Jurkat, Clone E6-1 (cell line): ENCODE results near the gene CST9L.

Source experiments
- DNase-seq: peaks from one replicate; pipeline ENCODE4 v3.0.0-alpha.2; 2011; ENCODE audit warnings: low read depth, low spot score
- H3K4me3 ChIP-seq: 2 replicates; pipeline ENCODE4 v1.5.1; 2011; ENCODE audit warnings: mild to moderate bottlenecking, low read length, control low read depth, moderate library complexity

Gene CST9L

GRCh38 chr20:23526850-23527249 is 41.4 kb downstream of the CST9L start:
- no peak overlapping the region for H3K4me3 ChIP-seq
- DNase-seq, result no peak

GRCh38 chr20:23524146-23524545 is 44.1 kb downstream of the CST9L start:
- no peak for DNase-seq
- H3K4me3 ChIP-seq, result no peak overlapping the region

DNA sequence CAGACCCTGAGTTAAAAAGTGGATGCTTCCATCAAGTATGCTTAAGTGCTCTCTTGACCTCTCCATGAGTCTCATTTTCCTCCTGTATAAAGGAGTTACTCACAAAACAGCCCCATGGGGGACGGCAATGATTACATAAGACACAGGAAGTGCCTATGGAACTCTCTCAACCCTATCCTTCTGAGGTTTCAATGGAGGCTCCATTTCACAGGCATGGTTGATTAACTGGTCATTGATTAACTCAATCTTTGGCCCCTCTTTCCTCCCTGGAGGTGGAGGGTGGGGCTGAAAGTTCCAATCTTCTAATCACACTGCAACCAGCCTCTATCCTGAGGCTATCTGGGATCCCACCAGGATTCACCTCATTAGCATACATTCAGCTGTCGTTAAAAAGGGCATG is 48.1 kb downstream of the CST9L start:
- no peak overlapping the region for H3K4me3 ChIP-seq
- no peak for DNase-seq

- H3K4me3 ChIP-seq, result no peak overlapping the region
Observed at GRCh38 chr20:23519556-23519955, 48.7 kb downstream of the CST9L start.

DNA sequence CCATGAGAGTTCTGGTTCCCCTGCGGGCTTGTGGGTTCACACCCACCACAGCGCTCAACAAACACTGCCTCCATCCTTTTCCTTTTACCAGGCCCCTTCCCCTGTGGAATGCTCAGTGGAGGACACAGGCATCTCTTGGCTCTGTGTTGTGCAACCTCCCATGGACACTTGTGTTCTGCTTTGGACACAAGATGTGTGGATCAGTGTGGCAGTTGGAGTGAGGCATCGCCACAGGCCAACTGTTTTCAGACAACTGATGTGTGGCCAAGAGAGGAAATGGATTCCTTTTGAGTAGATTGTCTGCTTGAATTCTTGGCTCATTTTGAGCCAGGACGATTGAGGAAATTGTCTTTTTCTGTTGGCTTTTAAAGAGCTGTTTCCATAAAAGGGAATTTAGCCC is 50.6 kb downstream of the CST9L start:
- no peak for DNase-seq

More at GRCh38 chr20:23519556-23519955, 48.7 kb downstream of the CST9L start:
- DNase-seq, result no peak

DNA sequence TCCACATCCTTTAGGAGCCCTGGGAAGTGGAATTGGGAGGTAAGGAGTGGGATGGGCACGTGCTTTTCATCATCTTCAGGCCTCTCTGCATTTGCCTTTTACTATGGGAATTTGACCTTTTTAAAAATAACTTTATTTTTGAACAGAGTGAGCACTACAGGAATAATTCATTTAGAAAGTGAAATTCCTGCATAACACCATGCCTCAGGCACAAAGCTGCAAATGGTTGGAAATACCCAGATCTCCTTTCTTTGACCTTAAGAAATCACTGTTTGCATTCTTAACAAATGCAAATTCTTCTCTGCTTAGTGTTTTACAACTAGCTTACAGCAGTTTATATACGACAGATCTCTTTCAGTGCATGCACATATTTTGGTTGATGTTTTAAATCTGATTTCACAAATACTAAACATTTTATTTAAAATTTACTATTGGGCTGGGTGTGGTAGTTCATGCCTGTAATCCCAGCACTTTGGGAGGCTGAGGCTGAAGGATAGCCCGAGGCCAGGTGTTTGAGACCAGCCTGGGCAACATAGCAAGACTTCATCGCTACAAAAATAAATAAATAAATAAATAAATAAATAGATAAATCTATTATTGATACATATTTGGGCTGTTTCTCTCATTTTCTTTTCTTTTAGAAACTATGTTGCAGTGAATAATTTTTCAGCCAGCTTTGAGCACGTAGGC is 52.9 kb downstream of the CST9L start:
- no peak overlapping the region for H3K4me3 ChIP-seq
- no peak for DNase-seq

More for the DNA sequence above, 50.6 kb downstream of the CST9L start:
- no peak overlapping the region for H3K4me3 ChIP-seq

GRCh38 chr20:23514848-23515247 is 53.4 kb downstream of the CST9L start:
- H3K4me3 ChIP-seq, result no peak overlapping the region
- no peak for DNase-seq
